Measurements from ENCODE around the gene IFT172. TPM values are rescaled to one million over a fixed set of nuclear protein-coding genes. Genes with fewer than 3 reads are reported as not detected.

IFT172 gene
- total RNA-seq, 2 donors from 2014 or later, result 14.3 to 41.2 TPM

DNA sequence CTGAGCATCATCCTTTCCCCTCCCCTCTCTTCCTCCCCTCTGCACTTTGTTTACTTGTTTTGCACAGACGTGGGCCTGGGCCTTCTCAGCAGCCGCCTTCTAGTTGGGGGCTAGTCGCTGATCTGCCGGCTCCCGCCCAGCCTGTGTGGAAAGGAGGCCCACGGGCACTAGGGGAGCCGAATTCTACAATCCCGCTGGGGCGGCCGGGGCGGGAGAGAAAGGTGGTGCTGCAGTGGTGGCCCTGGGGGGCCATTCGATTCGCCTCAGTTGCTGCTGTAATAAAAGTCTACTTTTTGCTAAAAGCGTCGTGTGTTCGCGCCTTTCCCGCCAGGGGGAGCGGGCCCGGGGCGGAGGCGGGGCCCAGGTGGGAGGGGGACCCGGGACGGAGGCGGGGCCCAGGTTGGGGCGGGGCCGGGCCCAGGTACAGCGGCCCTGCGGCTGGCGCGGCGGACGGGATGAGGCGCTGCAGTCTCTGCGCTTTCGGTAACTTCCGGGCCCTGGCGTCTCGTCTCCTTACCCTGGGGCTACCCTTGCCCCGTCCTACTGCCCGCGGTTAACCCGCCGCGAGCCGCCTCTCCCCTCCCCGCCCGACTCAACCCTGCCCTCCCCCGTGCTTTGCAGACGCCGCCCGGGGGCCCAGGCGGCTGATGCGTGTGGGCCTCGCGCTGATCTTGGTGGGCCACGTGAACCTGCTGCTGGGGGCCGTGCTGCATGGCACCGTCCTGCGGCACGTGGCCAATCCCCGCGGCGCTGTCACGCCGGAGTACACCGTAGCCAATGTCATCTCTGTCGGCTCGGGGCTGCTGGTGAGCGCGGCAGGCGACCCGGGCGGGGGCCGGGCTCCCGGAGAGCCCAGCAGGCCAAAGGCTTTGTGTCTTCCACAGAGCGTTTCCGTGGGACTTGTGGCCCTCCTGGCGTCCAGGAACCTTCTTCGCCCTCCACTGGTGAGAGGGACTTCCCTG is 47.3 kb downstream of the IFT172 start, which contains the start of gene KRTCAP3:
KRTCAP3 (plus strand) TSS at position 424 of the 962 bp plus-strand sequence; CDS start at position 456, 32 bp downstream.
- H3K4me3 ChIP-seq, result peak within 1 kb of the TSS; percentile 28 to 44
- peak; percentile 93 for ATAC-seq
- no peaks in the 10 kb centered on the region for H3K9me3 ChIP-seq
- WGBS, 2 donors, result 16 to 41% methylated on average over 20 to 62 of the region's 80 CpGs
- H3K27ac ChIP-seq, result peak within 1 kb of the TSS; percentile 61 to 85 (median 80)
- H3K4me1 ChIP-seq, result peaks cover 32% of the 10 kb centered on the region
- peaks cover 7 to 32% of the 10 kb centered on the region in 2 donors for H3K36me3 ChIP-seq (replicated peaks in 1 of 2; ENCODE audit: insufficient read depth in 1 of 2, low read depth in 2 of 2)
- peak; percentile 52 to 66 (median 63) for TF ChIP-seq CTCF (IDR thresholded peaks at IDR 0.05)
- TF ChIP-seq POLR2A (IDR thresholded peaks at IDR 0.05), result peak; percentile 29 to 64 (median 58)
- intact Hi-C loops (cut with DNase I), result no loop called here
- no peaks in the 10 kb centered on the region for H3K27me3 ChIP-seq
- DNase-seq, result peak; percentile 87 to 91 (median 88)

DNA sequence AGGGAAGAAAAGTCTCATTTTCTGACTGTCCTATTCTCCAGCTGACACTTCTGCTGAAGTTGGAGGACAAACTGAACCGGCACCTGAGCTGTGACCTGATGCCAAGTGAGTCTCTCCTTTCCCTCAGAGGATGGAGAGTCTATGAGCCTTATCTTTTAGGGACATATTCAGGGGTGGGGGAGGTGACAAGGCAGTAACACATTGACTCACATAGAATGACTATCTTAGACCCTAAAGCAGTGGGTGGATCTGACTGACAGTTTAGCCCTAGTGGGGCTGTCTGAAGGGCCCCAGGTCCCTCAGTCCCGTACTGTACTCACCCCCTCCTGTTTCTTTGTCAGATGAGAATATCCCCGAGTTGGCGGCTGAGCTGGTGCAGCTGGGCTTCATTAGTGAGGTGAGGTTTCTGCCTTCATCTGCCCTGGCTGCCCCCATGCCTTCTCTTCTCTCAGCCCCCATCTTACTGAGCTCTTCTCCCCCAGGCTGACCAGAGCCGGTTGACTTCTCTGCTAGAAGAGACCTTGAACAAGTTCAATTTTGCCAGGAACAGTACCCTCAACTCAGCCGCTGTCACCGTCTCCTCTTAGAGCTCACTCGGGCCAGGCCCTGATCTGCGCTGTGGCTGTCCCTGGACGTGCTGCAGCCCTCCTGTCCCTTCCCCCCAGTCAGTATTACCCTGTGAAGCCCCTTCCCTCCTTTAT is 48.2 kb downstream of the IFT172 start:
- H3K4me3 ChIP-seq, result no peak overlapping the region
- intact Hi-C loops (cut with DNase I), result no loop called here

DNA sequence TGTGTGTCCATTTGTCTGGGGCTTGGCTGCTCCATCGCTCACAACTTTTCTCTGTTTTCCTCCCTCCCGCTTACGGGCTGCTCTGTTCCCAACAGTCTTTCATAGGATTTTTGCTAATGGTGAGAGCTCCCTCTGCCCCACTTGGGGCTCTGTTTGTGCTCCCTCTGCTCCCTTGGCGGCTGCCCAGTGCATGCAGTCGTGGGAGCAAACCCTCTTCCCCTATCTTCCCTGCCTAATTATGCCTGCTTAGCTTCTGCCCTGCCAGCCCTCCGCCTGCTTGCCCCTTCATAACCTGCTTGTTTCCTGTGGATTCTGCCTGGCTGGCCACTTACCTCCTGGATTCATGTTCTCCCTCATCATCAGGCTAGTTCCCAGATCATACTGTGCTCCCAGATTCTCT is 53.9 kb downstream of the IFT172 start:
- no peak for TF ChIP-seq CTCF (IDR thresholded peaks at IDR 0.05)
- no peak for TF ChIP-seq POLR2A (IDR thresholded peaks at IDR 0.05)
- Histone ChIP-seq H3K27ac (no peak overlapping the region), H3K27me3 (no peaks in the 10 kb centered on the region), H3K4me1 (peaks cover 21% of the 10 kb centered on the region), H3K4me3 (no peak overlapping the region), H3K9me3 (no peaks in the 10 kb centered on the region), H3K36me3 (replicated peaks in 1 of 2; ENCODE audit: insufficient read depth in 1 of 2, low read depth in 2 of 2) (peaks cover 21 to 46% of the 10 kb centered on the region in 2 donors)
- 90 to 94% methylated on average over 6 of the region's 6 CpGs for WGBS, 2 donors
- ATAC-seq, result no peak
- no peak for DNase-seq
- intact Hi-C loops (cut with DNase I), result no loop called here

More for the DNA sequence above, 48.2 kb downstream of the IFT172 start:
- WGBS, 2 donors, result 80 to 83% methylated on average over 10 of the region's 10 CpGs
- no peak for TF ChIP-seq POLR2A (IDR thresholded peaks at IDR 0.05)
- TF ChIP-seq CTCF (IDR thresholded peaks at IDR 0.05), result no peak
- Histone ChIP-seq H3K27me3 (no peaks in the 10 kb centered on the region), H3K4me1 (peaks cover 31% of the 10 kb centered on the region), H3K27ac (peak overlapping the region in 2 of 4 donors; percentile 85), H3K36me3 (replicated peaks in 1 of 2; ENCODE audit: insufficient read depth in 1 of 2, low read depth in 2 of 2) (peaks cover 7 to 39% of the 10 kb centered on the region in 2 donors), H3K9me3 (no peaks in the 10 kb centered on the region)
- DNase-seq (no peak), ATAC-seq (no peak)

DNA sequence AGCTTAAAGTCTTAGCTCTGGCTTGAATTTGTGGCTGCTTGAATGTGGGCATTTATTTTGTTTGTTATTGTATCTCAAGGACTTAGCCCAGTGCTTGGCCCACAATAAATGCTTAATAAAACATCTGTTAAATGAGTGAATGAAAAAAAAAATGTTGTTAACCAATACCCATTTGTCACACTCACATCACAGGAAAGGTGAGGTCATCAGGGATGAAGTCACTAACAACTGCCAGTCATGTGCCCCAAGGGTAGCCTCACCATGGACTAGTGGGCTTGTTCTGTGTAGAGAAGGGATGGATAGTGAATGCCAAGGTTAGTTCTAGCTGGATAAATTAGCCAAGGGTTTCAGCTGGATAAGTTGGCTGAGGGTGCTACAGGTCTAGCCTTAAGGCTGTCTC is 58.1 kb downstream of the IFT172 start:
- Histone ChIP-seq H3K9me3 (no peaks in the 10 kb centered on the region), H3K27ac (no peak overlapping the region), H3K4me3 (no peak overlapping the region), H3K36me3 (replicated peaks in 1 of 2; ENCODE audit: insufficient read depth in 1 of 2, low read depth in 2 of 2) (peaks cover 18 to 21% of the 10 kb centered on the region in 2 donors), H3K27me3 (no peaks in the 10 kb centered on the region), H3K4me1 (peaks cover 40% of the 10 kb centered on the region)
- DNase-seq (peak in 2 of 4 donors; percentile 24 to 31), ATAC-seq (no peak)
- intact Hi-C loops (cut with DNase I), result no loop called here
- no peak for TF ChIP-seq CTCF (IDR thresholded peaks at IDR 0.05)
- TF ChIP-seq POLR2A (IDR thresholded peaks at IDR 0.05), result no peak

Measured in body of pancreas (tissue), 4 donors.